B cell (primary cell): ENCODE results near the gene PDPK1. TPM values are rescaled to one million over a fixed set of nuclear protein-coding genes. Genes with fewer than 3 reads are reported as not detected.

Source experiments
- ATAC-seq: fragments of 200-7000 bp; cut with Tn5 transposase; one replicate; pipeline ENCODE4 v1.10.0; 2021; ENCODE audit warnings: low read depth, mild to moderate bottlenecking, moderate number of reproducible peaks, moderate library complexity
- CTCF ChIA-PET: fragments of 350-600 bp; sonication (Branson Sonifier 250); formaldehyde crosslinking; loops from one replicate; lab custom pipeline; 2021; ENCODE audit warnings: antibody characterized with exemption, inconsistent platforms; lab: Charles Lee
- POLR2A ChIA-PET: fragments of 350-600 bp; sonication (Branson Sonifier 250); formaldehyde crosslinking; loops from one replicate; lab custom pipeline; 2021; ENCODE audit warnings: antibody characterized with exemption; lab: Charles Lee
- DNase-seq: peaks from one replicate; pipeline ENCODE4 v3.0.0; 2013
- H2AFZ ChIP-seq: 2 replicates; pipeline ENCODE4 v1.6.1; 2012; ENCODE audit warnings: mild to moderate bottlenecking, low read depth, low read length; ENCODE audit not compliant: insufficient read depth, poor library complexity, severe bottlenecking
- H3K27ac ChIP-seq, 2 donors: 1 replicate in 1 of 2; 2 replicates in 1 of 2; pipeline ENCODE4 v1.5.1; 2012 to 2013; ENCODE audit warnings: low read length in 2 of 2, mild to moderate bottlenecking in 2 of 2, moderate library complexity in 1 of 2
- H3K27me3 ChIP-seq, 4 experiments: fragments of 200-600 bp in 1 of 4; sonication (generic) in 1 of 4; replicated peaks in 1 of 4; 1 replicate in 2 of 4; 2 replicates in 2 of 4; pipeline versions ENCODE4 v1.6.1 to v1.7.0; 2013 to 2016; ENCODE audit warnings: low read length in 3 of 4, mild to moderate bottlenecking in 2 of 4, mixed read lengths in 1 of 4, moderate library complexity in 1 of 4; ENCODE audit not compliant: insufficient read depth in 4 of 4, control insufficient read depth in 3 of 4; ENCODE audit errors: control extremely low read depth in 1 of 4
- H3K36me3 ChIP-seq, 2 experiments: replicated peaks in 1 of 2; 1 replicate in 1 of 2; 2 replicates in 1 of 2; pipeline versions ENCODE4 v1.6.1 to v1.7.1; 2013; ENCODE audit warnings: low read length in 1 of 2; ENCODE audit not compliant: insufficient read depth in 2 of 2, control insufficient read depth in 1 of 2; ENCODE audit errors: control extremely low read depth in 1 of 2, extremely low read depth in 1 of 2
- H3K4me1 ChIP-seq, 2 donors: fragments of 200-600 bp in 1 of 2; sonication (generic) in 1 of 2; 1 replicate in 1 of 2; 2 replicates in 1 of 2; pipeline versions ENCODE4 v1.5.1 to v1.6.1; 2013 to 2017; ENCODE audit warnings: low read length in 2 of 2; ENCODE audit not compliant: control insufficient read depth in 2 of 2, insufficient read depth in 2 of 2
- H3K4me2 ChIP-seq: replicated peaks from 2 replicates; pipeline ENCODE3; 2012; ENCODE audit warnings: mild to moderate bottlenecking, low read depth, low read length; ENCODE audit not compliant: poor library complexity, severe bottlenecking
- H3K4me3 ChIP-seq, 5 experiments: fragments of 200-600 bp in 1 of 5; sonication (generic) in 1 of 5; 1 replicate in 3 of 5; 2 replicates in 2 of 5; pipeline versions ENCODE4 v1.5.1 to v1.7.0; 2011 to 2016; ENCODE audit warnings: low read length in 4 of 5, mild to moderate bottlenecking in 4 of 5, low read depth in 2 of 5, control low read depth in 1 of 5, moderate library complexity in 1 of 5; ENCODE audit not compliant: insufficient read depth in 1 of 5; ENCODE audit errors: control extremely low read depth in 1 of 5, extremely low read depth in 1 of 5
- H3K79me2 ChIP-seq: fragments of 200-600 bp; sonication (generic); one replicate; pipeline ENCODE4 v1.6.0; 2016; ENCODE audit warnings: low read length; ENCODE audit not compliant: control insufficient read depth, insufficient read depth
- H3K9ac ChIP-seq: fragments of 200-600 bp; sonication (generic); 2 replicates; pipeline ENCODE4 v1.6.1; 2017; ENCODE audit warnings: mild to moderate bottlenecking, low read length, moderate library complexity
- H3K9me3 ChIP-seq, 3 donors: one replicate each; pipeline versions ENCODE4 v1.6.1 to v1.7.1; 2013; ENCODE audit warnings: low read length in 2 of 3; ENCODE audit not compliant: control insufficient read depth in 2 of 3, insufficient read depth in 1 of 3; ENCODE audit errors: control extremely low read depth in 1 of 3
- H4K20me1 ChIP-seq: 2 replicates; pipeline ENCODE4 v1.6.0; 2012; ENCODE audit warnings: mild to moderate bottlenecking, low read length; ENCODE audit not compliant: insufficient read depth, control insufficient read depth, poor library complexity, severe bottlenecking
- H3K27ac Mint-ChIP-seq: one replicate; pipeline ENCODE4 v1.8.0; 2021; ENCODE audit warnings: mixed read lengths
- H3K27me3 Mint-ChIP-seq: one replicate; pipeline ENCODE4 v1.8.0; 2021; ENCODE audit warnings: mixed read lengths
- H3K4me1 Mint-ChIP-seq: one replicate; pipeline ENCODE4 v1.8.0; 2021; ENCODE audit warnings: mixed read lengths
- H3K4me3 Mint-ChIP-seq: one replicate; pipeline ENCODE4 v1.8.0; 2021; ENCODE audit warnings: mixed read lengths
- H3K9me3 Mint-ChIP-seq: one replicate; pipeline ENCODE4 v1.8.0; 2022; ENCODE audit warnings: mixed read lengths; ENCODE audit not compliant: insufficient read depth
- EZH2 ChIP-seq: IDR thresholded peaks from 2 replicates; pipeline ENCODE4 v1.6.1; 2012; ENCODE audit warnings: borderline replicate concordance, low read depth, mild to moderate bottlenecking, moderate library complexity, low read length; ENCODE audit not compliant: insufficient read depth, poor library complexity, severe bottlenecking
- WGBS: methylation state at CpG from one replicate; pipeline ENCODE4 v1.1.5; 2013; ENCODE audit warnings: missing lambda C conversion rate; ENCODE audit not compliant: insufficient coverage; 5-methylcytosine and 5-hydroxymethylcytosine counted together
- intact Hi-C: fragments of 100-400 bp; cut with micrococcal nuclease; formaldehyde crosslinking; loops from one replicate; pipeline ENCODE4 v1.10.0; 2022
- polyA plus RNA-seq: library from polyadenylated mRNA; depleted of rRNA; stranded (reverse); fragments of >200 nt; gene quantifications from 2 replicates; pipeline ENCODE4 v1.2.3, GENCODE V29; 2012
- total RNA-seq, 2 donors: library from RNA; stranded (reverse); fragments of 120-200 nt in 1 of 2; gene quantifications; 1 replicate in 1 of 2; 2 replicates in 1 of 2; pipeline versions ENCODE4 v1.2.3 to v1.2.4, GENCODE V29; 2013 to 2022
- TF ChIP-seq, protein P1 (sequence below): fragments of 200-600 bp; IDR thresholded peaks from one replicate; pipeline ENCODE4 v1.8.0; 2022; ENCODE audit warnings: antibody characterized with exemption, mild to moderate bottlenecking

The PDPK1 gene
- total and polyA plus RNA-seq, 2 donors (not counting 1 experiment from before 2014, with no cell fraction given): 32.5 to 84.1 TPM

GRCh38 chr16:2500918-2501750 is 36.7 kb upstream of the PDPK1 start:
- Histone ChIP-seq H4K20me1 (no peaks in the 10 kb centered on the region), H3K27ac (no peak overlapping the region), H3K4me1 (peaks cover 0 to 8% of the 10 kb centered on the region in 2 donors), H3K4me3 (no peak overlapping the region), H3K36me3 (peaks cover 0 to 4% of the 10 kb centered on the region in 2 experiments), H3K79me2 (peaks cover 22% of the 10 kb centered on the region), H3K9ac (no peak overlapping the region), H2AFZ (no peak overlapping the region), H3K9me3 (no peaks in the 10 kb centered on the region), H3K27me3 (no peaks in the 10 kb centered on the region), H3K4me2 (peak overlapping the region; percentile 26)
- ATAC-seq (peak; percentile 97), DNase-seq (peak; percentile 86)
- ChIA-PET POLR2A (interaction anchor here (1.3 kb wide), 1 partner anchor 307 kb away, joined by 3 read pairs; no protein-coding TSS in a partner anchor), CTCF (interaction anchor here (0.6 to 3.0 kb wide), 25 partner anchors 9 to 501 kb away, joined by 3 to 41 read pairs (median 5); partner anchors contain the start of genes ABCA3, AMDHD2, ATP6V0C and CEMP1)
- intact Hi-C loops: loop anchor here (10.0 kb wide), 1 partner anchor 476 kb away; the partner anchor contains the start of gene NHERF2
- TF ChIP-seq, protein P1, sequence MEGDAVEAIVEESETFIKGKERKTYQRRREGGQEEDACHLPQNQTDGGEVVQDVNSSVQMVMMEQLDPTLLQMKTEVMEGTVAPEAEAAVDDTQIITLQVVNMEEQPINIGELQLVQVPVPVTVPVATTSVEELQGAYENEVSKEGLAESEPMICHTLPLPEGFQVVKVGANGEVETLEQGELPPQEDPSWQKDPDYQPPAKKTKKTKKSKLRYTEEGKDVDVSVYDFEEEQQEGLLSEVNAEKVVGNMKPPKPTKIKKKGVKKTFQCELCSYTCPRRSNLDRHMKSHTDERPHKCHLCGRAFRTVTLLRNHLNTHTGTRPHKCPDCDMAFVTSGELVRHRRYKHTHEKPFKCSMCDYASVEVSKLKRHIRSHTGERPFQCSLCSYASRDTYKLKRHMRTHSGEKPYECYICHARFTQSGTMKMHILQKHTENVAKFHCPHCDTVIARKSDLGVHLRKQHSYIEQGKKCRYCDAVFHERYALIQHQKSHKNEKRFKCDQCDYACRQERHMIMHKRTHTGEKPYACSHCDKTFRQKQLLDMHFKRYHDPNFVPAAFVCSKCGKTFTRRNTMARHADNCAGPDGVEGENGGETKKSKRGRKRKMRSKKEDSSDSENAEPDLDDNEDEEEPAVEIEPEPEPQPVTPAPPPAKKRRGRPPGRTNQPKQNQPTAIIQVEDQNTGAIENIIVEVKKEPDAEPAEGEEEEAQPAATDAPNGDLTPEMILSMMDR: peak; percentile 99
- TF ChIP-seq EZH2: no peak
- Mint-ChIP-seq H3K27ac (no peak overlapping the region), H3K4me1 (peaks cover 11% of the 10 kb centered on the region), H3K27me3 (no peaks in the 10 kb centered on the region), H3K9me3 (no peaks in the 10 kb centered on the region), H3K4me3 (no peak overlapping the region)
- WGBS: 51% methylated on average over 21 of the region's 23 CpGs
